NCI-H345 treated with DMSO at 0.1 percent for 48 hours (cell line): ENCODE data around the gene ACE2.

Source experiments
- DNase-seq: peaks from one replicate; lab custom pipeline; 2025; ENCODE audit not compliant: unreplicated experiment; lab: John Stamatoyannopoulos, UW

ACE2 gene

DNA sequence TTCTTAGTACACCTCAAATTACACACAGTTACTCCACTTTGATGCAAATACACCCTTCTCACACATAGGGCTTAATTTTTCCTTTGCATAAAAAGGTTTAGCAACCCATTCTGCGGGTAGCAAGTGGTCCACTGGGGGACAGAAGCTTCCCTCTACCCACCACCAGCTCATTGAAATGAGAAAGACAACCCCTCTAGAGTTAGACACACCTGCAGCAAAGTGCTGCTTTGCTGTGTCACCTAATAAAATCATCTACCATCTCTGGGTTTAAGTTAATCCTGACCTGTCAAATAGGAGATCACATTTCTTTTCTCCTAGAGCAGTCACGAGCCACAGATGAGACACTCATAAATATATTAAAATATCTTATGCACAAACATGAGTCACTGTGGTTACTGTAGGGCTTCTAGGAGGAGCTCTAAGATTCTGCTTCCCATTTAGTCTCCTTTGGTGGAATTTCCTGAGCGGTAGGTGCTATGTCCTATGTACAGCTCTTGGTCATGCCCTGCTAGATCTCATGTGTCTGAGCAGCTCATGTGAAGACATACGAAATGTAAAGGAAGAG lies 88.3 kb downstream of the ACE2 start:
- no peak for DNase-seq

DNA sequence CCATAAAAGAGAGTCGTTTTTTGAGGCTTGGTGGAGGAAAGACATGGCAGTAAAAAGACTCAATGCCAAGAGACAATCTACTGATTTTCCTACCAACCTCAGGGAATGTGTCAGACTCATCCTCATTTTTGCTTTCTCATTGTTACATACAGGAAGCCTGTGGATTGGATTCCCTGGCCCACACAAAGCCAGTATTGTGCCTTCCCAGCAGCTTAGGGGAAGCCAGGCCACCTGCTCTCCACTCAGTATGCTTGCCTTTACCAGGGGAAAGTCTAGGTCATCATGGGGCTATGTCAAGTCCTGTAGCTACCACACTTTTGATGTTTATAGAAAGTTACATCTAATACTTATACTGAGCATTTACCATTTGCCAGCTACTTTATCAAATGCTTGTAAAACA lies 89.2 kb downstream of the ACE2 start:
- no peak for DNase-seq
